Thyroid gland (tissue), 4 donors: ENCODE results near the gene TTYH1.

ENCODE experiments used
- POLR2A ChIP-seq, 2 donors: fragments of 450-650 bp; IDR thresholded peaks; one replicate each; pipeline ENCODE4 v1.6.1; 2017; ENCODE audit warnings: antibody characterized with exemption in 2 of 2, mild to moderate bottlenecking in 2 of 2, moderate library complexity in 1 of 2
- TF ChIP-seq, protein P1 (sequence below), 6 experiments: fragments of 200-600 bp in 3 of 6; fragments of 450-650 bp in 3 of 6; sonication (generic) in 3 of 6; IDR thresholded peaks; one replicate each; pipeline ENCODE4 v1.5.1; 2016 to 2019; ENCODE audit warnings: antibody characterized with exemption in 6 of 6, mild to moderate bottlenecking in 2 of 6, inconsistent platforms in 1 of 6, moderate library complexity in 1 of 6

DNA sequence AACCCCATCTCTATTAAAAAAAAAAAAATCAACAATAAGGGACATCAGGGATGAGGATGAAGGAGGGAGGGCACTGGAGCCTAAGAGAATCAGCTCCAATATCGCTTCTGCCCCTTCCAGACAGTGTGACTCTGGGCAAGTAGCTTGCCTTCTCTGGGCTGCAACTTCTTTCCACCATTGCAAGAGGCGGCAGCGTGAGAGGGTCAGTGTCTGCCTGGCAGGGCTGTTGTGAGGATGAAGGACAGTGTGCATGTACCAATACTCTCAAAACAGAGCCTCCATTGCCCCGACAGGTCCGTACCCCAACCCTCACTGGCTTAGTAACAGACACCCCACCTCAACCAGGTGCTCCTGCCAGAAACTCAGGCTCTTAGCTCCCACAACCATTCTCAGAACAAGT, 18.4 kb downstream of the TTYH1 start:
- TF ChIP-seq POLR2A (IDR thresholded peaks at IDR 0.05) = no peak
- TF ChIP-seq, protein P1, sequence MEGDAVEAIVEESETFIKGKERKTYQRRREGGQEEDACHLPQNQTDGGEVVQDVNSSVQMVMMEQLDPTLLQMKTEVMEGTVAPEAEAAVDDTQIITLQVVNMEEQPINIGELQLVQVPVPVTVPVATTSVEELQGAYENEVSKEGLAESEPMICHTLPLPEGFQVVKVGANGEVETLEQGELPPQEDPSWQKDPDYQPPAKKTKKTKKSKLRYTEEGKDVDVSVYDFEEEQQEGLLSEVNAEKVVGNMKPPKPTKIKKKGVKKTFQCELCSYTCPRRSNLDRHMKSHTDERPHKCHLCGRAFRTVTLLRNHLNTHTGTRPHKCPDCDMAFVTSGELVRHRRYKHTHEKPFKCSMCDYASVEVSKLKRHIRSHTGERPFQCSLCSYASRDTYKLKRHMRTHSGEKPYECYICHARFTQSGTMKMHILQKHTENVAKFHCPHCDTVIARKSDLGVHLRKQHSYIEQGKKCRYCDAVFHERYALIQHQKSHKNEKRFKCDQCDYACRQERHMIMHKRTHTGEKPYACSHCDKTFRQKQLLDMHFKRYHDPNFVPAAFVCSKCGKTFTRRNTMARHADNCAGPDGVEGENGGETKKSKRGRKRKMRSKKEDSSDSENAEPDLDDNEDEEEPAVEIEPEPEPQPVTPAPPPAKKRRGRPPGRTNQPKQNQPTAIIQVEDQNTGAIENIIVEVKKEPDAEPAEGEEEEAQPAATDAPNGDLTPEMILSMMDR (IDR thresholded peaks at IDR 0.05) = no peak
